ENCODE results near the gene SIRT5.
A peak's percentile ranks its signal among the peaks of the same experiment; 100 is the strongest.

Gene SIRT5

GRCh38 chr6:13590574-13591153 is 16.3 kb downstream of the SIRT5 start:
- DNase-seq: no peak

GRCh38 chr6:13591205-13591921 is 17.0 kb downstream of the SIRT5 start:
- DNase-seq: no peak

- no peak for DNase-seq
These were observed 18.7 kb downstream of the SIRT5 start for GRCh38 chr6:13593103-13593502.

GRCh38 chr6:13593720-13594119 is 19.3 kb downstream of the SIRT5 start:
- no peak for DNase-seq

GRCh38 chr6:13597073-13597472 is 22.7 kb downstream of the SIRT5 start:
- no peak for DNase-seq

GRCh38 chr6:13600036-13600435 is 25.6 kb downstream of the SIRT5 start:
- DNase-seq: no peak

- DNase-seq: no peak
These were observed 29.7 kb downstream of the SIRT5 start for GRCh38 chr6:13604135-13604534.

- DNase-seq: no peak
These were observed 30.4 kb downstream of the SIRT5 start for GRCh38 chr6:13604546-13605416.

- DNase-seq: no peak
These were observed 31.2 kb downstream of the SIRT5 start for GRCh38 chr6:13605634-13606033.

- DNase-seq: no peak
These were observed 37.3 kb downstream of the SIRT5 start for GRCh38 chr6:13611715-13612114.

- no peak for DNase-seq
These were observed 38.7 kb downstream of the SIRT5 start for GRCh38 chr6:13613029-13613594.

GRCh38 chr6:13614126-13614925 is 39.9 kb downstream of the SIRT5 start:
- DNase-seq: peak; percentile 17 to 63

GRCh38 chr6:13614926-13615791 is 40.8 kb downstream of the SIRT5 start, which contains the start of gene NOL7:
Gene NOL7, plus strand, starts transcription at chr6:13615335. Its CDS starts 24 bp downstream, at chr6:13615359.
- peak; percentile 95 to 97 for DNase-seq

- peak; percentile 54 to 69 for DNase-seq
These were observed 41.4 kb downstream of the SIRT5 start for GRCh38 chr6:13615792-13616120.

GRCh38 chr6:13617066-13617465 is 42.7 kb downstream of the SIRT5 start:
- DNase-seq: no peak

- DNase-seq: peak; percentile 59 to 72
These were observed 50.5 kb downstream of the SIRT5 start for GRCh38 chr6:13624871-13625288.

GRCh38 chr6:13629459-13630116 is 55.2 kb downstream of the SIRT5 start:
- DNase-seq: no peak

- no peak for DNase-seq
These were observed 56.1 kb downstream of the SIRT5 start for GRCh38 chr6:13630499-13630898.

- DNase-seq: no peak
These were observed 58.9 kb downstream of the SIRT5 start for GRCh38 chr6:13633343-13633742.

- DNase-seq: peak; percentile 35 to 44
These were observed 61.7 kb downstream of the SIRT5 start for GRCh38 chr6:13635948-13636658.
